Body of pancreas (tissue), 4 donors: ENCODE results near the gene SGSH.

Source experiments
- CTCF ChIP-seq, 7 experiments: fragments of 450-650 bp in 4 of 7; fragments of 200-600 bp in 3 of 7; sonication (generic) in 3 of 7; IDR thresholded peaks; one replicate each; pipeline ENCODE4 v1.5.1; 2016 to 2019; ENCODE audit warnings: antibody characterized with exemption in 7 of 7
- POLR2A ChIP-seq, 3 donors: fragments of 450-650 bp; IDR thresholded peaks; one replicate each; pipeline ENCODE4 v1.6.1; 2016; ENCODE audit warnings: antibody characterized with exemption in 3 of 3, mild to moderate bottlenecking in 2 of 3

DNA sequence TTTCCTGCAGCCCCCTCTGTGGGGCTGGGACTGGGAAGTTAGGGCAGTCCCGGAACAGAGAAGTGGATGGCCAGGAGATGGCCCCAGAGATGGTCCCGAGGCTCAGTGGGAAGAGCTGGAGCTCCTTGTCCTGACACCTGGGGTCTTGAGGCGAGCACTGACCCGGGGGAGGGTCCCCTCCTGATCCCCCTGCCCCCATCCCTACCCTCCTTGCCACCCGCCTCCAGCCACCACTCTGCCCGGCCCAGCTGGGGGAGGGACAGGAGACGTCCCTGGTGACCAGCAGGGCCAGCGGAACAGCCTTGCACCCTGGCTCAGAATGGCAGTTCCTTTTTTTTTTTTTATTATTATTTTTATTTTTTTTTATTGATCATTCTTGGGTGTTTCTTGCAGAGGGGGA is 26.6 kb upstream of the SGSH start:
- TF ChIP-seq POLR2A (IDR thresholded peaks at IDR 0.05) (no peak), CTCF (IDR thresholded peaks at IDR 0.05) (no peak)
